ENCODE data around the gene SMAD7.
A peak's percentile ranks its signal among the peaks of the same experiment; 100 is the strongest.

Gene SMAD7

GRCh38 chr18:48975120-48975816 lies 24.5 kb upstream of the SMAD7 start:
- DNase-seq (ENCODE audit: low read depth): no peak
- H3K4me3 ChIP-seq (ENCODE audit: low read depth, low read length): peak overlapping the region; percentile 66
- no peak for TF ChIP-seq CTCF (conservative IDR thresholded peaks at IDR 0.05; ENCODE audit: low read depth, low read length)

DNA sequence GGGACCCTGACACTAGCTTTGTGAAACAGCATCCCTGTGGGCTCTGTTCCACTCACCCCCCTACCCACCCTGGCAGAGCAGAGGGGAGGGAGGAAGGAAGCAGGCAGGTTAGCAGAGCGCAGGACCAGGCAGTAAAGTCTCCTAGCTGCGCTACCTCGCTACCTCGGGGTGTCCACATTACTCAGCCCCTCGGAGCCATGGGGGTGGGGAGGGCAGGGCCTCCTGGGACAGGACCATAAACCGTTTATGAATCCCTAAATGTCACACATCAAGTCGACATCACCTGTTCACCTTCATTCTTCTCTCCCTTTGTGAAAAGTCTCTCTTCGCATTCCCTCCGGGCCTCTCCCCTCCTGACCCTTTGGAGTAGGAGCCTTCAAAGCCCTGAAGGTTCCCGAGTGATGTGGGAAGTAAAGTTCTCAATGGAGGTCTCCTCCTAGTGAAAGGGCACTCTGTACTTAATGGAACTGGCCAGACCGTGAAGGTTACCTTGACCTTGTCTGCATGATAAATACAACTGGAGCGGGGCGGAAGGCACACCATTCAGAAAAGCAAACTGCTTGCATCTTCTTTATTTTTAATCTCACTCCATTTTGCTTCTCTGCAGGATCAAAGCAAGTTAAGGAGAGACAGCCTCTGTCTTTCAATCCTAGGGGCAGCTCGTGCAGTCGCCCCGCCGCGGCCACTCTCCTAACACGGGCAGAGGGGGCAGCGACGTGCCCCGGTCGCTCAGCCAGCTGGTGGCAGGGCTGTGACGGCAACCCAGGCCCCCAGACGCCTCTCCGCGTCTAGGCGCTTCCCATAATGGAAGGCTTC lies 23.7 kb upstream of the SMAD7 start:
- no peak for TF ChIP-seq CTCF (conservative IDR thresholded peaks at IDR 0.05; ENCODE audit: low read depth, low read length)
- no peak overlapping the region for H3K4me3 ChIP-seq (ENCODE audit: low read depth, low read length)
- no peak for DNase-seq (ENCODE audit: low read depth)

DNA sequence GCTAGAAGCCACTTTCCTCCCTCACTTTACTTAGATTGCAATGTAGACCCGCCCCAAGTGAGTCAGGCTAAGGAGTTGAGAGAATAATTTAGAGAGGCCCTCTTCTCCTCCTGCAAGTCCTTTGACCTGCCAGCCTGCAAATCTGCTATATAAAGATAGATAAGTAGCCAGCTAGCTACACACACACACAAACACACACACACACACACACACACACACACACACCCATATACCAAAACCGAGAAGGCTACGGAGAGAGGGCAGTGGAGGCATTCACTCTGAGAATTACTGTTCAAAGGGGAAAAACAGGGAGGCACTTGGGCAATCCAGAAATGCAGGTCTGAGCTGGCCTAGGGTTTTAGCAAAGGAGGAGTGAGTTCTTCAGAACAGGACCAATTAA lies 23.0 kb upstream of the SMAD7 start:
- no peak for TF ChIP-seq CTCF (conservative IDR thresholded peaks at IDR 0.05; ENCODE audit: low read depth, low read length)
- no peak for DNase-seq (ENCODE audit: low read depth)
- no peak overlapping the region for H3K4me3 ChIP-seq (ENCODE audit: low read depth, low read length)

DNA sequence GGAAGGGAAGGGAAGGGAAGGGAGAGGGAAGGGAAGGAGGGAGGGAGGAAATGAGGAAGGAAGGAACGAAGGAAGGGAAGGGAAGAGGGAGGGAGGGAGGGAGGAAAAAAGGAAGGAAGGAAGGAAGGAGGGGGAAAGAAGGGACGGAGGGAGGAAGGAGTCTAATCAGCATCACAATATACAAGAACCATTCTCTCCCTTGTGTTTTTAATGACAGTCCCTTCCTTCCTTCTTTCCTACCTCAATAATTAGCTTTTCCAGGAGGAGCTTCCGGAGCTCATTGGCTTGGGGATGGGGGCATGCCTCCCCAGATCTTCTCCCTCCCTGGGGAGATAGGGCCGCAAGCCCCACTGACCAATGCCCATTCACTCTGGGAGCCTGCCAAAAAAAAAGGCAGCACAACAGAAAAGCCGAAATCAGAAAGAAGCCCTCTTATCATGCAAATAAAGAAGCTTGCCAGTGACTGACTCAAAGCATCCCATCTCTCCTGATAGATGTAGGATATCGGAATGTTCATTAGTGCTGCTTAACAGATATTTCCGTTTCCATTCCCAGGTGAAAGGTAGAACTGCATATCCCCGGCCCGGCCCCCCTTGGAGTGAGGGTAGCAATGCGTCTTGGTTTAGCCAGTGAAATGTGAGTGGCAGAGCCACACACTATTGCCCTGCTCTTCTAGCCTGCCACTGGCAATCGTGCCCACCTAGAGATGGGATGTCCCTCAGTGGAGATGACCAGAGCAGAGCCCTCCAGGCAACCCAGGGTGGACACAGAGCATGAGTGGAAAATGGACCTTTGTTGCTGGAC lies 17.8 kb upstream of the SMAD7 start:
- DNase-seq (ENCODE audit: low read depth): no peak
- no peak for TF ChIP-seq CTCF (conservative IDR thresholded peaks at IDR 0.05; ENCODE audit: low read depth, low read length)
- no peak overlapping the region for H3K4me3 ChIP-seq (ENCODE audit: low read depth, low read length)

- no peak for DNase-seq (ENCODE audit: low read depth)
- H3K4me3 ChIP-seq (ENCODE audit: low read depth, low read length): no peak overlapping the region
- TF ChIP-seq CTCF (conservative IDR thresholded peaks at IDR 0.05; ENCODE audit: low read depth, low read length): no peak
Observed at GRCh38 chr18:48967545-48967944, 16.8 kb upstream of the SMAD7 start.

GRCh38 chr18:48966523-48966922 lies 15.8 kb upstream of the SMAD7 start:
- DNase-seq (ENCODE audit: low read depth): no peak
- no peak overlapping the region for H3K4me3 ChIP-seq (ENCODE audit: low read depth, low read length)
- no peak for TF ChIP-seq CTCF (conservative IDR thresholded peaks at IDR 0.05; ENCODE audit: low read depth, low read length)
